HL-60/S4 treated with phorbol 12-myristate 13-acetate at 8.2 ng/mL for 4 days and 3 days (cell line): ENCODE measurements around the gene FZD4.

Source experiments
- in situ Hi-C: fragments of 300-500 bp; cut with MboI; formaldehyde crosslinking; loops from 2 replicates; pipeline ENCODE4 v1.15.0; 2022; ENCODE audit warnings: low sequenced_read_pairs

The FZD4 gene

DNA sequence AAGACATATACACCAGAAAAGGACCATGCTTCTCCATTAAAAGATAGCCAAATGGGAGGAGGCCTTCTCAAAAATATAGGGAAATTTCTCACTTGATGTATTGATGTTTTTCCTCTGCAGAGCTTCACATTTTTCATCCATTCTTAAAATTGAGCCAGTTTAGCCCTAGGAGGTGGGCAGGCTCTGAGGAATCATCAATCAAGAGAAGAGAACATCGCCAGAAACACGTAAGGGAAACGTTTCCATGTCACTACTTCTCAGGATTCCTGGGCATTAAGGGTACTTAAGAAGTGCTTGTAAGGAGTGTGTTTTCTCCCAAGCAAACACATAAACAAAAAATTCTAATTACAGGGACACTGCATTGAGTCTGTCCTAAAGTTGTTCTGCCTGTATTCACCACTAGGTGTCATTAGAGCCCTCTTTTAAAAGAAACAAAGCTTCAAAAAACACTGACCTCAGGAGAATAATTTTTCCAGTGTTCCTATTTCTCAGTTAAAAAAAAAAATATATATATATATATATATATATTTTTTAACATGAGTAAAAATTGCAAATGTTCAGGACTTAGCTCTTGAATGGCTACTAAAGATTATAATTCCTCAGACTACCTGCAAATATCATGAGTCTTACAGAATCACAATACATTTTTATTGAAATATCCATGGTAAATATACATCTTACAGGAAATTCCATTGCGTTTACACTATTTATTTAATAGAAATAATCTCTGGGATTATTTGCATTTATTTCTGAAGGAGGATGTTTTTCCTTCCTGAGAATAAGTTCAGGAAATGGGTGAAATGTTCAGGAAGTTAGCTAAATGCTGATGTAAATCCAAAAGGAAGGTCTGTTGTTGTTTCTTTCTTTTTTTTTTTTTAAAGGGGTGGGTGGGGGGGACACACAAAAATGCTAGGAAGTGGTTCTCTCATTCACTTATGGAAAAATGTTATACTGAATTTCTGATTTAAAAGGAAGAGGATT is 16.0 kb downstream of the FZD4 start:
- in situ Hi-C loops = loop anchor here (25.0 kb wide), 1 partner anchor 348 kb away; no protein-coding TSS in a partner anchor

DNA sequence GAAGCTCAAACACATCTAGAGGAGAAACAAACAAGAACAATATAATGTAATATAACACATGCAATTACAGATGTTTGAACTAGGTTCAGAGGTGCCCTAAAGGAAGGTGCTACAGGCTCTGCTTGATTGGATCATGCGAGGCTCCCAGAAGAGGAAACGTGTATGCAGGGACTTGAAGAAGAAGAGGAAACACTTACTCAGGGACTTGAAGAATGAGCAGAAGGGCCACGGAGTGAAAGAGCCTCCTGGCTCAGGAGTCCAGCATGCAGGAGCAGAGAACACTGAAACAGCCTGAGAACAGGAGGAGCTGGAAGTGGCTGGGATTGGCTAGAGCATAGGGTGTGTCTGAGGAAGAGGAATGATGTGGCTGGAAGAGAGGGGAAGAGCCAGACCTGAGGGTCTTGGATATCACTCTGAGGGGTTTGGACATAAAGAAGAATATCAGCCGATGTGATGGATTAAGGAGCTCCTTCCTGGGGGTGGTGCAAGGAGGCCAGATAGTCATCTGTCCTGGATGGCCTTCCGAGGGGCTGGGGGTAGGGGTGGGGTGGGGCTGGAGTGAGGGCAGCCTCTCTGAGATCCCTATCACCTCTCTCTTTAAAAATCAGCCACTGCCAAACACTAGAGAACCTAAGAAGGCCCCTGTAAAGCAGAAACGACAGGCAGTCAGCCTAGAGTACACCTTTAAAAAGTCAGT is 16.8 kb downstream of the FZD4 start:
- in situ Hi-C loops = loop anchor here (25.0 kb wide), 1 partner anchor 349 kb away; no protein-coding TSS in a partner anchor

DNA sequence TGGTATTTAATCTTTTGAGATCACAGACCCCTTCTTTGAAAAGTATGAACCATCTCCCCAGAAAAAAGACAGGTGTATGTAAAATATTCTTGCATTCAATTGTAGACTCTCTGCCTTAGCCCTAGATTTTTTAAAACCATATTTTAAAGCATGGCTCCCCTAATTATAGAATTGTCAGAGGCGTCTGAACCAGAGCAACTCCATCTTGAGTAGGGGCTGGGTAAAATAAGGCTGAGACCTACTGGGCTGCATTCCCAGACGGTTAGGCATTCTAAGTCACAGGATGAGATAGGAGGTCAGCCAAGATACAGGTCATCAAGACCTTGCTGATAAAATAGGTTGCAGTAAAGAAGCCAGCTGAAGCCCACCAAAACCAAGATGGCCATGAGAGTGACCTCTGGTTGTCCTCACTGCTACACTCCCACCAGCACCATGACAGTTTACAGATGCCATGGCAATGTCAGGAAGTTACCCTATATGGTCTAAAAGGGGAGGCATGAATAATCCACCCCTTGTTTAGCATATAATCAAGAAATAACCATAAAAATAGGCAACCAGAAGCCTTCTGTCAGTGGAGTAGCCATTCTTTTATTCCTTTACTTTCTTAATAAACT is 17.9 kb downstream of the FZD4 start:
- in situ Hi-C loops = loop anchor here (25.0 kb wide), 1 partner anchor 350 kb away; no protein-coding TSS in a partner anchor

DNA sequence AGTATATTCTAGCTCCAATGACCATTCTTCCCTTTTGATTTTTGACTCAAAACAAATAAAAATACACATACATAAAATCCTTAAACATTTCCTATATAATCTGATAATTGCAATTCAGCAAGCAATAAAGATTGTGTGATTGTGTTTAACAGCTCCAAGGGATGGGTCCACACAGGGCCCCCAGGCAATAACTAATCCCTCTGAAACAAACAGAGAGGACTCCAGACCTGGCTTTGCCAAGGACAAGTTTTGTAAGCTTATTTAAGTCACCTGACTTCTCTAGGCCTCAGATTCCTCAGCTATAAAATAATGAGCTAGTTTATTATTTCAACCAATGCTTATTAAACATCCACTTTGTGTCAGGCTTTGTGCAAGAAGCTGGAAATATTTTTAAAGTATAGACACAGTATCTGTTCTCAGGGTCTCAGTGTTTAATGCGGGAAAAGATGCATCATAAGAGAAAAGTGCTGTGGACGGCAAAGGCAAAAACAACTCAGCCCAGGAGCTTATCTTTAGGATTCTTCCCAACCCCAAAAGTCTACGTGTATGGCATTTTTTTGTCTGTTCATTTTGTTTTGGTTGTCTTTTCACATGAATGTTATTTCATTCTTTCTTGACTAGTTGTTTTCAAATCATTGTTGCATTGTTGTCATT is 20.1 kb downstream of the FZD4 start:
- in situ Hi-C loops = loop anchor here (25.0 kb wide), 1 partner anchor 352 kb away; no protein-coding TSS in a partner anchor

DNA sequence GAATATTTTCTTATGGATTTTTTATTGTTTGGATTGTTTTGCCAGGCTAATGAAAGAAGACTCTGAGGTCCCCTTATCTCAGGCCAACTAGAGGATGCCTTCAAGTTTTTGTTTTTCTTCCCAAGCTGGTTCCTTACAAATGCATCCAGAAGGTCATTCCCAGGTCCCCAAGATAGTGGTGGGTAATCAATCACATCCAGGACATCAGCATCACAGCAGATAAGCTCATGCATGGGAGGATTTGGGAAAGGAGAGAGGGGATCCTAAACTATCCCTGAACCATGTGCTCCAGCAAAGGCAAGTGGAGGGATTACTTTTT is 20.7 kb downstream of the FZD4 start:
- in situ Hi-C loops = loop anchor here (25.0 kb wide), 1 partner anchor 353 kb away; no protein-coding TSS in a partner anchor

DNA sequence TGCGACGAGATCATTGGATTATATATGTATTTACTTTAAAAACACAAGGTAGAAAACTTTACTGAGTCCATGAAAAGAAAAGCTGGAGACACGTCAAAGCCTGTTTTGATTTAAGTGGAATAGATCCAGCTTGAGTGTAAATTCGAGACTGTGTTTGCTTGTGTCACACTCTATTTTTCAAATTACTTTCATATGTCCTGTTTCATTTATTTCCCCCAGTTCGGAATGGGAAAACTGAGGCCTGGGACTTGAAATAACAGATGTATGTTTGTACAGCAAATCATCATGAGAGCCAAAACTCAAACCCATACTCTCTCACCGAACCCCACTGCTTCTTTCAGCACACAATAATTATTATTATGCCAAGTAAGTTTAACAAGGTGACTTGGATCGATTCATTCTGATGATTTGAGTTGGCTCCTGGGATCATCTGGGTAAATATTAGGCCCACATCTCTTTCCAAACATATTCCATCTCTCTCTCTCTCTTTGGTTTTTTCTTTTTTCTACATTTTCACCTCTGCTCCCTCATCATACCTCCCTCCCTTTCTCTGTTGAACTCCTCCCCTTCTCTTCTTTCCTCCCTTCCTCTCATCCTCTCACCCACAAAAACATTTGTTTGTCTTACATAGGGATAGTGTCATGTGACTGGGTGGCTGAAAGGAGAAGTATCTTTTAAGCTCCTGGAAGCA is 21.2 kb downstream of the FZD4 start:
- in situ Hi-C loops = loop anchor here (25.0 kb wide), 1 partner anchor 353 kb away; no protein-coding TSS in a partner anchor

DNA sequence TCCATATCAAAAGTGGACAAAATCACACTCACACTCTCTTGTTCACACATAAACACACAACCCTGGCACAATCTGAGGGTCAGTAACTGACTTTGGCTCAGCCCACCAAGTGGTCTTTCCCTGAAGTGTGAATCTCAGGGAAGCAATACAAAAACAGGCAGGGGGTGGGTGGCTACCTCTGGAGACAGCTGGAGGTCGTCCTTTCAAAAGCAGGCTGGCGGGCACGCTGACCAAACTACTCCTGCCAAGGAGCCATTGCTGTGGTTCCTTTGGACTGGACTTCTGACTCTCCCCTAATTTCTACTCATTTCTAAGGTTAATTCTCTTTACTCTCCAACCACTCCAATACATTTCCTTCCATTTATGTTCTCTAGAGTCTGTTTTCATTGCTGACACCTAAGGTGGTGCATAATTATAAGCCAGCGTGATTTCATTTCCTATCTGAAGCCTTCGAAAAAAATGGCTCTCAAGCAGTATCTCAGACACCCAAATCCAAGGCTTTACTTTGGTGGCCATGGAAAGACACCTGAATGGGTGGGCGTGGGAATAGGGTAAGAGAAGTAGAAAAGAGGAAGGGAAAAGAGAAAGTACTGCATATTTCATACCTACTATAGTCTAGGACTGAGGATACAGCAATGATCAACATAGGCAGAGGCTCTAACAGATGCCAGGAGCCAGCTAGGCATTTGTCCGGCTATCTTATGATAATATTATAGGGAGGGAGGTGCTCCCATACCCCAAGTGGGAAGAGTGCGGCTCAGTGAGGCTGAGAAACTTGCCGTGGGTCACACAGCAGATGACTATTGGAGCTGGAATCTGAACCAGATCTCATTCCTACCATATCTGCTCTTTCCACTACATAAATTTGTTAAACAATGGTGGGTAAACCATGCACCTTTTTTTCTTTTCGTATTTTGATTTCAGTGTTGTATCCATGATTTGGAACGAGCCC is 22.0 kb downstream of the FZD4 start:
- in situ Hi-C loops = loop anchor here (25.0 kb wide), 1 partner anchor 354 kb away; no protein-coding TSS in a partner anchor

DNA sequence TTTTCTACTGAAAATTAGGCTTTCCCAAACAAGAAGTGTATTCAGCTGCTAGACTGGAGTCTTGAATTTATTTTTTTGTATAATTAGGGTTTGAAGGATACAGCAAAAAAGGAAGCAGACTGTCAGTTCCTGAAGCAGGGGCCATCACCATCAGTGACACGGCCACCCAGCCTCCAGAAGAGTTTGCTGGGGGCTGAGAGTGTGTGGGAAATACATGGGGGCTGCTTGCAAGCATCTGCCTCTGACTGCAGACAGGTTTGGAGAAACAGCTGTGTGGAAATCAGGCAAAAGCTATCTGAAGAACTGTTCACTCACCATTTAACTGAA is 23.0 kb downstream of the FZD4 start:
- in situ Hi-C loops = loop anchor here (25.0 kb wide), 1 partner anchor 355 kb away; no protein-coding TSS in a partner anchor

DNA sequence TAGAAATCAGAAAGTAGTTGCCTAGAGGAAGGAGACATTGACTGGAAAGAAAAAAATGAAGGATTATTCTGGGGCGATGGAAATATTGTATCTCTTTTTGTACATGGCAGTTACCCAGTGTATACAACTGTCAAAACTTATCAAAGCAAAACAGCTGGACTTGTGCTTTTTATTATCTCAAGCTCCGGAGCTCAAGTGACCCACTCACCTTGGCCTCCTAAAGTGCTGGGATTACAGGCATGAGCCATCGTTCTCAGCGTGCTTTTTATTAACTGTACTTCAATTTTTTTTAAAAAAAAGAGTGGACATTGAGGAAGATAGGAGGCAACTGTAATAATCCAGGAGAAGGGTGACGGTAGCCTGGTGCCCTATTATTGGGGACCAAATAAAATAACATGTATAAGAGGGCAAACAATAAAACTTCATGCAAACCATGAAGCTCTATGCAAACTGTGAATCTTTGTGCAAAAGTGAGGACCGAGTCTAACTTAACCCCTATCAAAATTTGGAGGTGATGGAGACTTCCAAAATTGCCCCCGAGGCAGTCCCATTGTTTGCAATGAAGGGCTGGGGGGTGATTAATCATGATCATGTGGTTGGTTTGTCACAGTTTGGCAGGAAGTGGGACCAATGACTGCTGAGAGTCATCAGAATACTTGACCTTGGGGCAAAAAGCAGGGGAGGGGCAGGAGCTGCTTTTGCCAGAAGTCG is 23.5 kb downstream of the FZD4 start:
- in situ Hi-C loops = loop anchor here (25.0 kb wide), 1 partner anchor 356 kb away; no protein-coding TSS in a partner anchor

DNA sequence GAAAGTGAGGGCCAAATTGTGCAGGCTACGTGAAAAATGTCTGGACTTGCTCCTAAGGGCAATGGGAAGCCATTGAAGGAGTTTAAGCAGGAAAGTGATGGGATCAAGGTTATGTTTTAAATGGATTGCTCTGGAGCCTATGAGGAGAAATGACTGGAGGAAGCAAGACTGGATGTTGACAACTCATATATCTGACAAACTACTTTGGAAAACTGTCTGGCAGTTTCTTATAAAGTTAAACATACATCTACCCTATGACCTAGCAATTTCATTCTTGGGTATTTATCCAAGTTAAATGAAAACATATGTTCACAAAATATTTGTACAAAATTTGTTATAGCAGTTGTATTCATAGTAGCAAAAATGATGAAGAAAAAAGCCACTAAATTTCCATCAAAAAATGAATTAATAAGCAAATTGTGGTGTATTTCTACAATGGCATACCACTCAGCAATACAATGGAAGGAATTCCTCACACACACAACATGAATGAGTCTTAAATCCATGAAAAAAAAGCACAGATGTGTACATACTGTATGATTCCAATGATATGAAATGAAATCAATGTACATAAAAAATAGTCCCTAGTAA is 24.1 kb downstream of the FZD4 start:
- in situ Hi-C loops = loop anchor here (25.0 kb wide), 1 partner anchor 356 kb away; no protein-coding TSS in a partner anchor

DNA sequence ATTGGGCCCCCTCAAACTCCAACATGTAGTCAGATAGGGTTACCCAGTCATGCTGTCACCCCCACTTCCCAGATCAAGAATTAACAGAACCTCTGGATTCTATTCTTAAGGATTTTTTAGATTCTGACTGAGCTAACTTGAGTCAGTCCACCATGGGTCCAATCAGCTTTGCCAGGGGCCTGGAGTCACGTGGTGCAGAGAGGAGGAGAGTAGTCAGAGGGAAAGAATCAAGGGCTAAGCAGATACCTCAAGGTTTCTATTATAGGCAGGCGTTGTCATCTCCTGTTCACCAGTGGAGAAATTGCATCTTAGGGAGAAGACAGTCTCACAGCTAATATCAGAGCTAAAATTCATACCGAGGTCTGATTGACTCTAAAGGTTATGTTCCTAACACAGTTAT is 28.2 kb downstream of the FZD4 start:
- in situ Hi-C loops = loop anchor here (25.0 kb wide), 1 partner anchor 360 kb away; no protein-coding TSS in a partner anchor

DNA sequence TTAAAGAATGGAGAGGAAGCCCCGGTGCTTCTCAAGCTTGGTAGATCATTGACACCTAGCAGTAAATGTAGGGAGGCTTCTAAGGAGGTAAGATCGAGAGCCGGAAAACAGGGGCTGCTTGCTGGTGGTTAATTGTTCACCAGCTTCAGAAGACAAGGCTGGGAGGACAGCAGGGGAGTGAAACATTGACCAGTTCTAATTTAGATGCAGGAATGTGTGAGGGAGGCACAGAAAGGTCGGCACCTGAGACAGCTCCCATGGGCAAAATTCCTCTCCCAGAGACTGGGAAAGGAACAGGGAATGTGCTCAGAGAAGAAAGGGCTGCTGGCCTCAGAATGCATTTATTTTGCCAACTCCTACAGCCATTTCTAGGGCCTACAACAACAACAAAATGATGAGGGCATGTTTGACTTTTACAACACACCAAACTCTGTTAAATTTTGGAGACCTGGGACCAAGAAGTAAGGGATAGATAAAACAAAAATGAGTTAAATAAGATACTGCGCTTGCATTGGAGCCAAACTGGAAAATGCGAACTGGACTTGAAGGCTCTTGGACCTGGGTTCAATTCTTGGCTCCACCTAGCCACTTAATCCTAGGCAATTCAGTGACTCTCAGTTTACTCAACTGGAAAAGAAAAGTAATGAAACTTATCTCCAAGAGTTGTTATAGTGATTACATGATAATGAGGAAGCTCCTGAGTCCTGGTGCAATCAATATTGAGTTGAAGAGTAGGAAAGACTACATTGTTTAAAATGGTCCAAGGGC is 31.0 kb downstream of the FZD4 start:
- in situ Hi-C loops = no loop called here

DNA sequence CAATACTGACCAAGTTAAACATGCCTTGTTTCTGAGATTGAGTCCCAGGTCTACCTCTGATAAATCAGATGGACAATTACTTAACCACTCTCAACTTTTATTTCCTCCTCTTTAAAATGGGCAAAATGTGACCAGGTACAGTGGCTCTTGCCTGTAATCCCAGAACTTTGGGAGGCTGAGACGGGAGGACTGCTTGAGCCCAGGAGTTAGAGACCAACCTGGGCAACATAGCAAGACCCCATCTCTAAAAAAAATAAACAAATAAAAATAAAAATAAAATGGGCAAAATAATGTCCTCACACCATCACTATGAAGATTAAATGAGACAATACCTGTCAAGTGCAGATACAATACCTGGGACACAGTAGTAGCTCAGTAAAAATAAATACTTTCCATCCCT is 33.0 kb downstream of the FZD4 start:
- in situ Hi-C loops = no loop called here

DNA sequence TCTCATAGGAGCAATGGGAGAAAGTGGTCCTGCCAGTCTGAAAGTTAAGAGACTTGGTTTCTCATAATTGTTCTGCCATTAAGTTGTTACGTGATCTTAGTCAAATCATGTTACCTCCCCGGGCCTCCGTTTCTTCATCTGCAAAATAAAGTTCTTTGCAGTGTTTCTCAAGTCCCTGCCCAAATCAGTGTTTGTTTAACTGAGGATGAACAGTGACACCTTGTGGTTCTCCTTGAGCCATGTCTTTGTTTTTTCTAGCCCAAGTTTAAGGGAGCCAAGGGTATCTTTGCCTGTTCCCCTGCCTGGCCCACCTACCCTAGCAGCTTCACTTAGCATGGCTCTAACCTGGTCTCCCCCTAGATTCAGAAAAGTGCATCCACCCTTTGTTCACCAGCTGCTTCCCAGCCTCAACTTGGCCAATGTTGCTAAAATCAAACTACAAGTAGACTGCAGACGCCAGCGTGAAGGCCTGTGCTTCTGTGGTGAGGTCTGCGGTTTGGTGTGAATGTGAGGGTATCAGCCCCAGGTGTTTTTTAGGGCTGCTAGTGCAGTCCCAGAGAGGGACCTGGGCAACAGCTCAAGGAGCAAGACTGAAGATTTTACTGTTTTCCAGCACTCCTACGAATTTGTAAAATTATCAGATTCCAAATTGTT is 35.5 kb downstream of the FZD4 start:
- in situ Hi-C loops = no loop called here

DNA sequence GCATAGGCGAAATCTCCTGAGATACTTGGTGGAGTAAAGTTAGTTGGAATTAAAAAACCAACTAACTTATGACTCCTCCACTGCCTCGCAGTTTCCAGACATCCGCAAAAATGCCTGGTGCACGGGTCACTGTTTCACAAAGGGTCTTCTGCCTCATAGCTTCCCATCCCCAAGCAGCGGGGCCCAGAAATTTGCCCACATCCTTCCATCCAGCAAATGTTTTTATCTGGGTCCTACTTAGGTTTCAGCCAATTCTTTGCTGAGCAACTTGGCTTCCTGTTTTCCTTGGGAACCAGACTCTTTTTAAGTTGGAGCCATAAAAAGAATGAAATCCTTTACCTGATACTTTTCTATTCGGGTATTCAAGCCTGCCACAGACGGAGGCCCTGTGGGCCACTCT is 36.2 kb downstream of the FZD4 start:
- in situ Hi-C loops = no loop called here

DNA sequence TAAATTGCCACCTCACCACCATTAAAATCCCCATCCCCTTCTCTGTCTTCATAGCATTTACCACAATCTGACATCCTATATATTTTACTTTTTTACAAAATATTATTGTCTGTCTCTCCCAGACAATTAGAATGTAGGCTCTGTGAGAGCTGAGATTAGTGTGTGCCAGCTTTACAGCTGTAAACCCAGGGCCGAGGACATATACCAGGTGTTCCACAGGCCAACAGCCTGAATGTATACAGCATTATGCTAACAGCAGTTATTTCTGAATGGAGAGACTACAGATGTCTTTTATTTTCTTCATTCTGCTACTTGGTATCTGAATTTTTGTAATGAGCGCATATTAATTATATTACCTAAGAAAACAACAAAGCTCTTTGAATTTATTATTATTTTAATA is 36.7 kb downstream of the FZD4 start:
- in situ Hi-C loops = no loop called here

DNA sequence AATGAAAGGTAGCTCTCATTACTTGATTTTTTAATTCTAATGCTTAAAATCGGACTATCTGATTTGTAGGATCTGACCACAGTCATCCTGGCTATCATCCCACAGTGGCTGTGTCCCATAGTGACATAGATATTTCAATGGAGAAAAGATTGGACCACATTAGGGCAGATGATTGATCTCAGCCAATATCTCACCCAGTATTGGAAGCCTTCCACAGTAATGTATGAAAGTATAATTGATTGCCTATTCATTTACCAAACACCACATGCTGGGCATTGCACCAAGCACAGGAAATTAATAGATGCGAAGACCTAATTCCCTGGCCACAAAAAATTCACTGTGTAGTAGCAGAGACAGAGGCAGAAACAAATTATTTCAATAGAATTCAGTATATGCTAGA is 37.6 kb downstream of the FZD4 start:
- in situ Hi-C loops = no loop called here
